GM18867 (cell line): Measurements from ENCODE around the gene MEDAG.

Experiments used
- ATAC-seq: cut with Tn5 transposase; IDR thresholded peaks from one replicate; pipeline ENCODE4 v1.9.1; 2021; ENCODE audit warnings: mild to moderate bottlenecking, moderate library complexity; ENCODE audit not compliant: unreplicated experiment

Gene MEDAG

DNA sequence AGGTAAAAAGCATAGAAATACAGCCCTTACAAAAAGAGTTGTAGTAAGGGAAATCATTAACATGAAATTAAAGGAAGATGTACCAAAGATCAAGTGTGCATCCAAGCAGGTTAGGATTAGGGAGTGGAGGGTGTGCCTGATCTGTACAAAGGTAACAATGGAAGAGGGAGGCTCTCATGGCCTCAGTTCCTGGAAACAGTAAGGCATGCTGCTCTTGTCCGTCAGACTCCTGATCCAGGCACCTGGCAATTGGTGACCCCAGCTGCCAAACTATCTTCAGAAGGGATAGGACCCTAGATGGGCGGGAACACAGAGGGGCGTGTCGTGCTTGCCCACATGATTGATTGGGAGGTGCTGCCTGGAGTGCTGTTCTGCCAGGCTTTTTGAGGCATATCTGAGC, 30.9 kb downstream of the MEDAG start:
- ATAC-seq, result no peak

DNA sequence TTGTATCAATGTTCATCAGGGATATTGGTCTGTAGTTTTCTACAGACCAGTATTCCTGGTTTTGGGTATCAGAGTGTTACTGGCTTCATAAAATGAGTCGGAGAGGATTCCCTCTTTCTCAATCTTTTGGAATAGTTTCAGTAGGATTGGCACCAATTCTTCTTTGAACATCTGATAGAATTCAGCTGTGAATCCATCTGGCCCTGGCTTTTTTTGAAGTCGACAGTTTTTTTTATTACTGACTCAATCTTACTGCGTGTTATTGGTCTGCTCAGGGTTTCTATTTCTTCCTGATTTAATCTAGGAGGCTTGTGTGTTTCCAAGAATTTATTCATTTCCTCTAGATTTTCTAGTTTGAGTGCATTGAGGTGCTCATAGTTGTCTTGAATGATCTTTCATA, 37.8 kb downstream of the MEDAG start:
- no peak for ATAC-seq

DNA sequence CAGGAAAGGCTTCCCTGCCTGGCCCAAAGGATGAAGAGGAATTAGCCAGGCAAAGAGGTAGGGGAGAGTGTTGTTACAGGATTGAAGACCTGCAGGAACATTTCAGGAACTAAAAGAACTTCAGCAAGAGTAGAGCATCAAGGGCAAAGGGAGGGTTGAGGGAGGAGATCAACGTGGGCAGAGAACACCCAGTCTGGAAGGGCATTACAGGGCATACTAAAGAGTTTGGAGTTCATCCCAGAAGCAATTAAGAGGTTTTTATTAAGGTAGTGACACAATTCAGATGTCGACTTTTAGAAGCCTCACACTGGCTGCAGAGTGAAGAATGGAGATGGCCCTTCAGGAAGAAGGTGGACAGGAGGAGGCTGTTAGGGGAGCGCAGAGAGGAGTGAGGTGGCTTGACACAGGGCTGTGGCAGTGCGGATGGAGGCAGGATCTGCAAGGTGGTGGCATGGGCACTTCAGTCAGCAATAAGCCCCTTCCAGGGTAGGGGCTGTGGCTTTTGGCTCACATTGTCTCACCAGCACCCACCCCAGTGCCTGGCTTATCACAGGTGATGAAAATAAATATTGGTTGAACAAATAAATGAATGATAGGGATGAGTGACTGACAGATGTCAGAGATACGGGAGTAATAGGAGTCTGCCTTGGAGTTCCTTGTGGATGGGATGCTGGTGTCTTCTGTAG, 51.3 kb downstream of the MEDAG start:
- no peak for ATAC-seq

DNA sequence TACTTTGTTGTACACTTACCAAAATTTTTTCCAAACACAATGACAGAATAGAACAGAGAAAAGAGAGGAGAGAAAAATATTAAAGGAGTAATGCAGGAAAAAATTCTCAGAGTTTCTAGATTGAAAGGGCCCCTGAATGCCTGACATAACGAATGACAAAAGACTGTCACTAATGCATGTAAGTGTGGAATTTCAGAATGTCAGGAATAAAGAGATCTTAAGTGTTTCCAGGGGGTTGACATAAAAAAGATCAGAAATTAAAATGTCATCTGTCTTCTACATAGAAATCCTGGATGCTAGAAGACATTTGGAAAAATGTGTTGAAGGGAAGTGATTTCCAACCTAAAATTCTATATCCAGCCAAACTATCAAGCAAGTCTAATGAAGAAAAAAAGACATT, 53.6 kb downstream of the MEDAG start:
- no peak for ATAC-seq

DNA sequence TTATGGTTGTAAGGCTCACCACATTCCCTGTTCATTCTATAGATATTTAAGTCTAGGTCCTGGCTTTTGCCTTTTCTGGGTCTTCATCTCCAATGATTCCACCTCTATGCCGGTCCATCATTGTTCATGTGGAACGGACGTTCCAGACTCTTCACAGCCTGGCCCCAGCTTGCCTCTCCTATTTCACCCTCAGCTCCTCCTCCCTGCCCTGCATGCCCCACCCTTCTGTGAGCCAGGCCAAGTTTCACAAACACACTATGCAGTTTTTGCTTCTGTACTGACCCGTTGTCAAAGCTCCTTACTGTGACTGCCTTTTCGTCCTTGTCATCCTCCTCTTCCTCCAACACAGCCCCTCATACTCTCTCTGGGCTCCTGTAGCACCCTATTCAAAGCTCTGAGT, 57.7 kb downstream of the MEDAG start:
- ATAC-seq, result no peak

GRCh38 chr13:30965380-30965779, 59.3 kb downstream of the MEDAG start:
- no peak for ATAC-seq

DNA sequence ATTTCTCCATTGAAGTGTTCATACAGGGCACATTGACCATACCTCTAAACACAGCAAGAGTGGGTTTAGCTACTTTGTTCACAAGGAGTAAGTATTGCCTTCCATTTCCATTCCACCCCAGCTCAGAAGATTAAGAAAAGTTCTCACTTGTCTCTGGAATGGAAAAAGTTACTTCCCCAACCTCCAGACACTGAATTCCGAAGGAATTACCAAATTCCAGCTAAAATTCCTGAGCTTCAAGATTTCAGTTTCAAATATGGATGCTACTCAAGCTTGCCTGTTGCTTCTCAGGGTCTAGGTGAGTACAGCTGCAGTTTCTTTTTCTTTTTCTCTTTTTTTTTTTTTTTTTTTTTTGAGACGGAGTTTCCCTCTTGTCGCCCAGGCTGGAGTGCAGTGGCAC, 60.0 kb downstream of the MEDAG start:
- no peak for ATAC-seq

DNA sequence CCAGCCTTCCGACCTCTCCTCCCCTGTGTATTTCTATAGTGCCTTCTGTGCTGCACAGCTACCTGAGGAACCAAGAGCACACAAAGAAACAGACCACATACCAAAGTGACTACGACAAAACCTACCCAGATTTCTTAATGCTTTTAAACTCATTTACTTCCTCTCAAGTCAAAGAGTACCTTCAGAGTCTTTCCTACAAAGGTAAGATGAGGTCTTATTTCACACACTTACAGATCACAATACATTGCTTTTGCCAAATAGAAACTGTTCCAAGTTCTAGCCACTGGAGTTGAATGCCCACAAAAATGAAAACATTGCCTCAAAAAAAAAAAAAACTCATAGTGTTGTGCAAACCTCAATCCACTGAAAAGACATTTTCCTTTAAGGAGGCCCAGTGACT, 62.8 kb downstream of the MEDAG start:
- no peak for ATAC-seq

- no peak for ATAC-seq
Observed at GRCh38 chr13:30971575-30971974, 65.5 kb downstream of the MEDAG start.

- no peak for ATAC-seq
Observed at GRCh38 chr13:30972888-30973377, 66.9 kb downstream of the MEDAG start.

DNA sequence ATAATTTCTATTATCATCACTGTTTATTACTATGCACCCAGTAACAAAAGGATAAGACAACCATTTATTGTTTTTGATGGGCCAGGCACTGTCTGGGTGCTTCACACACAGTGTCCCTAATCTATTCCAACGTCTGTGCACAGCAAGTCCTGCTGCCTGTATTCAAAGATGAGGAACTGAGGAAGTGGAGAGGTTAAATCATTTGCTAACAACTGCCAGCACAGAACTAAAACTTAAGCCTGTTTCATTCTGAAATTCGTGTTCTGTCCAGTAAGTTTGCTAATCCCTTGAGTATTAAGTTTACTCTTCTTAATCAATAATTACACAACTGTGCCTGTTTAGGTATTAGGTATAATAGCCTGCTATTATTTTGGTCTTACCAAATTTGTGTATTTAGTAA, 68.3 kb downstream of the MEDAG start:
- no peak for ATAC-seq
